CD14-positive monocyte (primary cell): ENCODE measurements around the gene ALDH3A2. TPM values are rescaled to one million over a fixed set of nuclear protein-coding genes. Genes with fewer than 3 reads are reported as not detected.
A peak's percentile ranks its signal among the peaks of the same experiment; 100 is the strongest.

Source experiments
- DNase-seq, 3 donors: peaks; one replicate each; pipeline ENCODE4 v3.0.0-alpha.2; 2011 to 2022
- H2AFZ ChIP-seq: 2 replicates; pipeline ENCODE4 v1.6.0; 2012; ENCODE audit warnings: mild to moderate bottlenecking, low read depth, low read length, inconsistent platforms; ENCODE audit not compliant: insufficient read depth, poor library complexity, severe bottlenecking
- H3K27ac ChIP-seq, 2 donors: 1 replicate in 1 of 2; 2 replicates in 1 of 2; pipeline ENCODE4 v1.5.1; 2012 to 2013; ENCODE audit warnings: low read length in 2 of 2, control low read depth in 1 of 2, inconsistent platforms in 1 of 2, low read depth in 1 of 2, mild to moderate bottlenecking in 1 of 2
- H3K27me3 ChIP-seq, 2 donors: one replicate each; pipeline versions ENCODE4 v1.6.0 to v1.6.1; 2011 to 2013; ENCODE audit warnings: low read length in 2 of 2; ENCODE audit not compliant: control insufficient read depth in 2 of 2, insufficient read depth in 2 of 2
- H3K36me3 ChIP-seq, 2 donors: replicated peaks in 1 of 2; 1 replicate in 1 of 2; 2 replicates in 1 of 2; pipeline versions ENCODE4 v1.5.1 to v1.6.1; 2012 to 2013; ENCODE audit warnings: low read length in 2 of 2, control low read depth in 1 of 2, inconsistent platforms in 1 of 2, mild to moderate bottlenecking in 1 of 2; ENCODE audit not compliant: insufficient read depth in 2 of 2, control insufficient read depth in 1 of 2
- H3K4me1 ChIP-seq, 2 donors: 1 replicate in 1 of 2; 2 replicates in 1 of 2; pipeline versions ENCODE4 v1.5.1 to v1.6.1; 2012 to 2013; ENCODE audit warnings: low read length in 2 of 2, control low read depth in 1 of 2, inconsistent platforms in 1 of 2, mild to moderate bottlenecking in 1 of 2, moderate library complexity in 1 of 2; ENCODE audit not compliant: insufficient read depth in 2 of 2, control insufficient read depth in 1 of 2
- H3K4me2 ChIP-seq: replicated peaks from 2 replicates; pipeline ENCODE3; 2012; ENCODE audit warnings: low read length, moderate library complexity, mild to moderate bottlenecking; ENCODE audit not compliant: poor library complexity, severe bottlenecking; ENCODE audit errors: extremely low read depth
- H3K4me3 ChIP-seq, 3 experiments: fragments of 200-600 bp in 1 of 3; sonication (generic) in 1 of 3; replicated peaks in 1 of 3; 1 replicate in 2 of 3; 2 replicates in 1 of 3; pipeline ENCODE4 v1.5.1; 2011 to 2013; ENCODE audit warnings: low read length in 3 of 3, mild to moderate bottlenecking in 3 of 3, control low read depth in 2 of 3, low read depth in 2 of 3, inconsistent platforms in 1 of 3, moderate library complexity in 1 of 3
- H3K79me2 ChIP-seq: 2 replicates; pipeline ENCODE4 v1.6.0; 2012; ENCODE audit warnings: mild to moderate bottlenecking, control low read depth, inconsistent platforms, low read length, moderate library complexity; ENCODE audit not compliant: insufficient read depth
- H3K9ac ChIP-seq: 2 replicates; pipeline ENCODE4 v1.6.0; 2017; ENCODE audit warnings: low read length, mild to moderate bottlenecking; ENCODE audit not compliant: insufficient read depth, poor library complexity, severe bottlenecking
- H3K9me3 ChIP-seq, 2 donors: replicated peaks in 1 of 2; 1 replicate in 1 of 2; 2 replicates in 1 of 2; pipeline versions ENCODE4 v1.5.1 to v1.6.1; 2012 to 2013; ENCODE audit warnings: low read length in 2 of 2, control low read depth in 1 of 2; ENCODE audit not compliant: control insufficient read depth in 1 of 2, insufficient read depth in 1 of 2
- H4K20me1 ChIP-seq: 2 replicates; pipeline ENCODE4 v1.6.0; 2012; ENCODE audit warnings: mild to moderate bottlenecking, low read length, control low read depth, moderate library complexity; ENCODE audit not compliant: insufficient read depth
- H3K27ac Mint-ChIP-seq, 7 donors: one replicate each; pipeline ENCODE4 v1.8.0; 2020; ENCODE audit warnings: mild to moderate bottlenecking in 7 of 7, mixed read lengths in 7 of 7, moderate library complexity in 6 of 7, inconsistent platforms in 2 of 7
- H3K27me3 Mint-ChIP-seq, 3 donors: one replicate each; pipeline ENCODE4 v1.8.0; 2021 to 2022; ENCODE audit warnings: low read depth in 3 of 3, mild to moderate bottlenecking in 3 of 3, mixed read lengths in 3 of 3, moderate library complexity in 3 of 3, inconsistent platforms in 1 of 3
- H3K36me3 Mint-ChIP-seq, 2 donors: one replicate each; pipeline ENCODE4 v1.8.0; 2020; ENCODE audit warnings: mixed read lengths in 2 of 2, inconsistent platforms in 1 of 2, mild to moderate bottlenecking in 1 of 2
- H3K4me1 Mint-ChIP-seq: one replicate; pipeline ENCODE4 v1.8.0; 2020; ENCODE audit warnings: mild to moderate bottlenecking, mixed read lengths
- H3K4me3 Mint-ChIP-seq, 2 donors: one replicate each; pipeline ENCODE4 v1.8.0; 2020; ENCODE audit warnings: mild to moderate bottlenecking in 2 of 2, mixed read lengths in 2 of 2, moderate library complexity in 1 of 2
- H3K9me3 Mint-ChIP-seq, 7 donors: one replicate each; pipeline ENCODE4 v1.8.0; 2020 to 2022; ENCODE audit warnings: mixed read lengths in 7 of 7, mild to moderate bottlenecking in 6 of 7, moderate library complexity in 6 of 7, inconsistent platforms in 2 of 7
- CTCF ChIP-seq: fragments of 200-600 bp; IDR thresholded peaks from one replicate; pipeline ENCODE4 v1.8.0; 2022; ENCODE audit warnings: antibody characterized with exemption, mild to moderate bottlenecking
- WGBS: methylation state at CpG from one replicate; pipeline ENCODE4 v1.1.5; 2013; ENCODE audit warnings: missing lambda C conversion rate; ENCODE audit not compliant: insufficient coverage; 5-methylcytosine and 5-hydroxymethylcytosine counted together
- intact Hi-C, 2 donors: fragments of 100-400 bp; cut with micrococcal nuclease; formaldehyde crosslinking; loops; one replicate each; pipeline versions ENCODE4 v1.15.0 to v1.15.1; 2023
- polyA minus RNA-seq: library from RNA; depleted of rRNA, polyadenylated mRNA; stranded (reverse); fragments of >200 nt; gene quantifications from 2 replicates; pipeline ENCODE4 v1.2.3, GENCODE V29; 2012
- polyA plus RNA-seq, 3 donors: library from polyadenylated mRNA; depleted of rRNA in 1 of 3; unstranded in 2 of 3; stranded (reverse) in 1 of 3; fragments of 300-500 nt in 2 of 3; fragments of >200 nt in 1 of 3; fragmentation: Illumina TruSeq in 2 of 3; gene quantifications; 1 replicate in 2 of 3; 2 replicates in 1 of 3; pipeline ENCODE4 v1.2.3, GENCODE V29; 2012 to 2021
- total RNA-seq, 12 experiments: library from RNA in 1 of 12; stranded (reverse) in 1 of 12; fragments of 120-200 nt in 1 of 12; gene quantifications; one replicate each; pipeline ENCODE4 v1.2.4 and lab custom pipeline; 2013 to 2026; ENCODE audit warnings: mixed read lengths in 6 of 12, inconsistent platforms in 1 of 12

Gene ALDH3A2
- total RNA-seq (2013), result 48.7 TPM
- polyA plus RNA-seq (10 to 100 TPM; 22.5 to 58.0 (median 50.3) TPM), polyA minus RNA-seq (21.9 and 30.3 TPM in 2 replicates), total RNA-seq (lab: John Stamatoyannopoulos, UW) (7.2 to 46.5 (median 31.6) reads per million in 11 experiments)

- Histone ChIP-seq H3K9ac (peak within 1 kb of the TSS; percentile 93), H4K20me1 (peaks cover 23% of the 10 kb centered on the region), H3K36me3 (peaks cover 15 to 29% of the 10 kb centered on the region in 2 donors), H3K9me3 (no peaks in the 10 kb centered on the region), H2AFZ (peak within 1 kb of the TSS; percentile 93), H3K4me3 (peak within 1 kb of the TSS; percentile 49 to 89 (median 82)), H3K79me2 (peaks cover 43% of the 10 kb centered on the region), H3K4me2 (peak within 1 kb of the TSS; percentile 85), H3K27ac (peak within 1 kb of the TSS; percentile 98 to 99), H3K27me3 (no peaks in the 10 kb centered on the region), H3K4me1 (peaks cover 28 to 55% of the 10 kb centered on the region in 2 donors)
- peaks cover 53% of the 10 kb centered on the region for H3K4me1 Mint-ChIP-seq
- H3K9me3 Mint-ChIP-seq, result peaks cover 0 to 7% (median 5%) of the 10 kb centered on the region in 7 donors
- H3K27me3 Mint-ChIP-seq, result peaks cover 0 to 1% (median 0%) of the 10 kb centered on the region in 3 donors
- WGBS, result under 1% methylated on average over 52 of the region's 71 CpGs
- peak within 1 kb of the TSS; percentile 98 to 99 for H3K4me3 Mint-ChIP-seq
- TF ChIP-seq CTCF, result peak; percentile 3
- intact Hi-C loops, result loop anchor here (5.0 to 10.0 kb wide), 3 partner anchors 76 to 284 kb away; partner anchors contain the start of gene B9D1 (in 2 of the 2)
- H3K27ac Mint-ChIP-seq, result peak within 1 kb of the TSS; percentile 98 to 100 (median 99)
- peak; percentile 87 to 88 (median 87) for DNase-seq
- H3K36me3 Mint-ChIP-seq, result peaks cover 20% of the 10 kb centered on the region in 2 donors
Measured at GRCh38 chr17:19648475-19649273, at the start of gene ALDH3A2. ALDH3A2 (plus strand) TSS chr17:19648751; CDS start chr17:19648972, 221 bp downstream.

- H3K4me2 ChIP-seq, result no peak overlapping the region
- no peaks in the 10 kb centered on the region for H3K79me2 ChIP-seq
- H3K4me1 ChIP-seq, result peaks cover 21 to 36% of the 10 kb centered on the region in 2 donors
- H3K4me3 ChIP-seq, result no peak overlapping the region
- WGBS, result no CpG with 5 or more reads among the region's 2 CpGs
- no peak overlapping the region for H3K27ac ChIP-seq
- peak overlapping the region; percentile 30 for H2AFZ ChIP-seq
- no peaks in the 10 kb centered on the region for H3K36me3 ChIP-seq
- H3K27me3 ChIP-seq, result no peaks in the 10 kb centered on the region
- Mint-ChIP-seq H3K36me3 (no peaks in the 10 kb centered on the region), H3K9me3 (no peaks in the 10 kb centered on the region), H3K27ac (peak overlapping the region in 3 of 7 donors; percentile 27 to 76 (median 47)), H3K4me1 (peaks cover 47% of the 10 kb centered on the region), H3K27me3 (peaks cover 0 to 4% (median 0%) of the 10 kb centered on the region in 3 donors), H3K4me3 (no peak overlapping the region)
- no peak for TF ChIP-seq CTCF
- intact Hi-C loops, result no loop called here
- DNase-seq, result peak in 1 of 3 donors; percentile 24
- no peaks in the 10 kb centered on the region for H4K20me1 ChIP-seq
- no peaks in the 10 kb centered on the region for H3K9me3 ChIP-seq
- H3K9ac ChIP-seq, result no peak overlapping the region
Measured at GRCh38 chr17:19610311-19610710, 38.2 kb upstream of the ALDH3A2 start.
